GM12878 (cell line): ENCODE data around the gene DSPP.

Experiments
- EP300 ChIP-seq, 2 experiments: fragments of 150-350 bp in 1 of 2; IDR thresholded peaks; 2 replicates each; pipeline ENCODE4 v1.6.1; 2011 to 2012; ENCODE audit warnings: low read depth in 2 of 2, low read length in 2 of 2, borderline replicate concordance in 1 of 2, improper control_type of control experiment in 1 of 2, inconsistent platforms in 1 of 2; ENCODE audit not compliant: control insufficient read depth in 1 of 2
- EZH2 ChIP-seq: IDR thresholded peaks from 2 replicates; pipeline ENCODE4 v1.6.1; 2012; ENCODE audit warnings: low read depth, mild to moderate bottlenecking, control low read depth, inconsistent platforms, low read length, borderline replicate concordance; ENCODE audit not compliant: control insufficient read depth
- TF ChIP-seq, protein P1 (sequence below): IDR thresholded peaks from 2 replicates; pipeline ENCODE4 v1.6.1; 2012; ENCODE audit warnings: mild to moderate bottlenecking, low read depth, low read length

DNA sequence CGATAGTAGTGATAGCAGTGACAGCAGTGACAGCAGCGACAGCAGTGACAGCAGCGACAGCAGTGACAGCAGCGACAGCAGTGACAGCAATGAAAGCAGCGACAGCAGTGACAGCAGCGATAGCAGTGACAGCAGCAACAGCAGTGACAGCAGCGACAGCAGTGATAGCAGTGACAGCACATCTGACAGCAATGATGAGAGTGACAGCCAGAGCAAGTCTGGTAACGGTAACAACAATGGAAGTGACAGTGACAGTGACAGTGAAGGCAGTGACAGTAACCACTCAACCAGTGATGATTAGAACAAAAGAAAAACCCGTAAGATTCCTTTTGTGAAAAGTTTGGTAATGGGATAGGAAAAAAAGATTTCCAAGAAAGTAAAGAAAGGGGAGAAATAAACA lies 7.9 kb downstream of the DSPP start:
- TF ChIP-seq EZH2: no peak
- TF ChIP-seq EP300 (IDR thresholded peaks at IDR 0.05; ENCODE audit: borderline replicate concordance in 1 of 2, control insufficient read depth in 1 of 2, low read depth in 2 of 2, low read length in 2 of 2): no peak
- TF ChIP-seq, protein P1, sequence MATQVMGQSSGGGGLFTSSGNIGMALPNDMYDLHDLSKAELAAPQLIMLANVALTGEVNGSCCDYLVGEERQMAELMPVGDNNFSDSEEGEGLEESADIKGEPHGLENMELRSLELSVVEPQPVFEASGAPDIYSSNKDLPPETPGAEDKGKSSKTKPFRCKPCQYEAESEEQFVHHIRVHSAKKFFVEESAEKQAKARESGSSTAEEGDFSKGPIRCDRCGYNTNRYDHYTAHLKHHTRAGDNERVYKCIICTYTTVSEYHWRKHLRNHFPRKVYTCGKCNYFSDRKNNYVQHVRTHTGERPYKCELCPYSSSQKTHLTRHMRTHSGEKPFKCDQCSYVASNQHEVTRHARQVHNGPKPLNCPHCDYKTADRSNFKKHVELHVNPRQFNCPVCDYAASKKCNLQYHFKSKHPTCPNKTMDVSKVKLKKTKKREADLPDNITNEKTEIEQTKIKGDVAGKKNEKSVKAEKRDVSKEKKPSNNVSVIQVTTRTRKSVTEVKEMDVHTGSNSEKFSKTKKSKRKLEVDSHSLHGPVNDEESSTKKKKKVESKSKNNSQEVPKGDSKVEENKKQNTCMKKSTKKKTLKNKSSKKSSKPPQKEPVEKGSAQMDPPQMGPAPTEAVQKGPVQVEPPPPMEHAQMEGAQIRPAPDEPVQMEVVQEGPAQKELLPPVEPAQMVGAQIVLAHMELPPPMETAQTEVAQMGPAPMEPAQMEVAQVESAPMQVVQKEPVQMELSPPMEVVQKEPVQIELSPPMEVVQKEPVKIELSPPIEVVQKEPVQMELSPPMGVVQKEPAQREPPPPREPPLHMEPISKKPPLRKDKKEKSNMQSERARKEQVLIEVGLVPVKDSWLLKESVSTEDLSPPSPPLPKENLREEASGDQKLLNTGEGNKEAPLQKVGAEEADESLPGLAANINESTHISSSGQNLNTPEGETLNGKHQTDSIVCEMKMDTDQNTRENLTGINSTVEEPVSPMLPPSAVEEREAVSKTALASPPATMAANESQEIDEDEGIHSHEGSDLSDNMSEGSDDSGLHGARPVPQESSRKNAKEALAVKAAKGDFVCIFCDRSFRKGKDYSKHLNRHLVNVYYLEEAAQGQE: no peak
